Skeletal muscle satellite cell (primary cell): ENCODE measurements around the gene RPTOR. TPM values are rescaled to one million over a fixed set of nuclear protein-coding genes. Genes with fewer than 3 reads are reported as not detected.

Experiments used
- H3K27me3 ChIP-seq: 2 replicates; pipeline ENCODE4 v1.7.0; 2013; ENCODE audit warnings: low read length; ENCODE audit not compliant: control insufficient read depth, insufficient read depth
- H3K36me3 ChIP-seq: 2 replicates; pipeline ENCODE4 v1.7.0; 2013; ENCODE audit warnings: mild to moderate bottlenecking, control low read depth, low read length; ENCODE audit not compliant: insufficient read depth
- H3K4me1 ChIP-seq: 2 replicates; pipeline ENCODE4 v1.7.0; 2013; ENCODE audit warnings: low read length; ENCODE audit not compliant: control insufficient read depth, insufficient read depth
- H3K4me2 ChIP-seq: 2 replicates; pipeline ENCODE4 v1.7.0; 2013; ENCODE audit warnings: mild to moderate bottlenecking, low read length
- H3K4me3 ChIP-seq: 2 replicates; pipeline ENCODE4 v1.7.0; 2013; ENCODE audit warnings: low read length
- H3K9ac ChIP-seq: 2 replicates; pipeline ENCODE4 v1.7.0; 2013; ENCODE audit warnings: mild to moderate bottlenecking, low read depth, low read length, moderate library complexity
- H3K9me3 ChIP-seq: replicated peaks from 2 replicates; pipeline ENCODE4 v1.7.0; 2013; ENCODE audit warnings: mild to moderate bottlenecking, control low read depth, low read length
- small RNA-seq: library from RNA; depleted of rRNA; stranded (forward); fragments of <200 nt; gene quantifications from one replicate; pipeline ENCODE3, GENCODE V24; 2012

RPTOR gene

DNA sequence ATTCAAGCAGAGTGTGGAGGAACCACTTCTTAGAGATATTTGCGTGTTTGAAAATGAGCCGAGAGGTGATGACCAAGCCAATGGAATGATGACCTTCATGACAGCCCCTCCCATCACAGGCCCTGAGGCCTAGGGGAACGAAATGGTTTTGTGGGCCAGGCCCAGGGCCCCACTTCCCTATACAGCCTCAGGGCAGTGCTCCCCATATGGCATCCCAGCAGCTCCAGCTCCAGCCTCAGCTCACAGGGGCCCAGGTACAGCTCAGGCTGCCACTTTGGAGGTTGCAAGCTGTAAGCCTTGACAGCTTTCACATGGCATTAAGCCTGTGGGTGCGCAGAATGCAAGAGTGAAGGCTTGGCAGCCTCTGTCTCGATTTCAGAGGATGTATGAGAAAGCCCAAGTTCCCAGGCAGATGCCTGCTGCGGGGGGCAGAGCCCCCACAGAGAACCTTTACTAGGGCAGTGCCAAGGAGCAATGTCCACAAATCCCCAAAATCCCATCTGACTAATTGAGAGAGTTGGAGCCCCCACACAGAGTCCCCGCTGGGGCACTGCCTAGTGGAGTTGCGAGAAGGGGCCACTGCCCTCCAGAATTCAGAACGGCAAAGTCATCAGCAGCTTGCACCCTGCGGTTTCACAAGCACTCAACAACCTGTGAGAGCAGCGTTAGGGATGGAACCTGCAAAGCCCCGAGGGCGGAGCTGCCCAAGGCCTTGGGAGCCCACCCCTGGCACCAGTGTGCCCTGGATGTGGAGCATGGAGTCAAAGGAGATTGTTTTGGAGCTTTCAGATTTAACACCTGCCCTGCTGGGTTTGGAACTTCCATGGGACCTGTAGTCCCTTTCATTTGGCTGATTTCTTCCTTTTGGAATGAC is 468.2 kb downstream of the RPTOR start:
- H3K27me3 ChIP-seq, result peaks cover 25% of the 10 kb centered on the region
- H3K36me3 ChIP-seq, result no peaks in the 10 kb centered on the region
- peaks cover 5% of the 10 kb centered on the region for H3K9me3 ChIP-seq
- H3K9ac ChIP-seq, result no peak overlapping the region
- no peak overlapping the region for H3K4me3 ChIP-seq
- no peak overlapping the region for H3K4me2 ChIP-seq
- H3K4me1 ChIP-seq, result peaks cover 4% of the 10 kb centered on the region

DNA sequence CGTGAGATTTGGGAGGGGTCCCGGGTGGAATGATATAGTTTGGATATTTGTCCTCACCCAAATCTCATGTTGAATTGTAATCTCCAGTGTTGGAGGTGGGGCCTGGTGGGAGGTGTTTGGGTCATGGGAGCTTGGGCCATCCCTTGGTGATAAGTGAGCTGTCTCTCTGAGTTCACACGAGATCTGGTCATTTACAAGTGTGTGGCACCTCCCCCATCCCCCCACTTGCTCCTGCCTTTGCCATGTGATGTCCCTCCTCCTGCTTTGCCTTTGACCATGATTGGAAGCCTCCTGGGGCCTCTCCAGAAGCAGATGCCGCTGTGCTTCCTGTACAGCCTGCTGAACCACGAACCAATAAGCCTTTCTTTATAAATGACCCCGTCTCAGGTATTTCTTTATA is 469.0 kb downstream of the RPTOR start:
- H3K4me3 ChIP-seq, result no peak overlapping the region
- H3K4me1 ChIP-seq, result peaks cover 11% of the 10 kb centered on the region
- no peak overlapping the region for H3K9ac ChIP-seq
- peaks cover 5% of the 10 kb centered on the region for H3K9me3 ChIP-seq
- H3K36me3 ChIP-seq, result no peaks in the 10 kb centered on the region
- H3K27me3 ChIP-seq, result peaks cover 19% of the 10 kb centered on the region
- H3K4me2 ChIP-seq, result no peak overlapping the region

DNA sequence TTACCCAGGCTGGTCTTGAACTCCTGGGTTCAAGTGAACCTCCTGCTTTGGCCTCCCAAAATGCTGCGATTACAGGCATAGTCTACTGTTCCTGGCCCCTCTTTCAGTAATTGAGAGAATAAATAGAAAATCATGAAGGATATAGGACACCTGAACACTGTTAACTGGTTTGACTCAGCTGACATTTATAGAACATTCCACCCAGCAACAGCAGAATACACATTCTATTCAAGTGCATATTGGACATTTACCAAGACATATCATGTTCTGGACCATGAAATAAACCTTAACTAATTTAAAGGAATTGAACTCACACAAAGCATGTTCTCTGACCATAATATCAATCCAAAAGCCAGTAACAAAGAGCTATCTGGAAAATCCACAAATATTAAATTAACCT is 470.5 kb downstream of the RPTOR start:
- Histone ChIP-seq H3K9ac (no peak overlapping the region), H3K4me1 (peaks cover 11% of the 10 kb centered on the region), H3K36me3 (no peaks in the 10 kb centered on the region), H3K4me2 (no peak overlapping the region), H3K9me3 (peaks cover 5% of the 10 kb centered on the region), H3K4me3 (no peak overlapping the region), H3K27me3 (peaks cover 10% of the 10 kb centered on the region)

Small RNA genes within 50 kb of the gene (small RNA-seq; reads per million reads assigned to genes)
- gene AC120024.2 (not detected), gene AC120024.3 (not detected)
